ENCODE results near the gene SNUPN. TPM values are rescaled to one million over a fixed set of nuclear protein-coding genes. Genes with fewer than 3 reads are reported as not detected.

The SNUPN gene
- total and polyA plus RNA-seq, 2 of the 4 experiments (the other 2 are of a cell fraction), result 23.8 to 24.1 TPM

GRCh38 chr15:75636026-75636425 lies 10.5 kb upstream of the SNUPN start:
- Histone ChIP-seq H4K8ac (ENCODE audit: low read depth in 2 of 2, low read length in 2 of 2) (no peak overlapping the region), H4K5ac (ENCODE audit: low read depth, low read length) (no peak overlapping the region), H3K4me2 (ENCODE audit: low read depth, low read length) (no peak overlapping the region), H3K36me3 (ENCODE audit: control insufficient read depth, insufficient read depth, low read length) (no peaks in the 10 kb centered on the region), H3K14ac (replicated peaks; ENCODE audit: low read depth, low read length) (no peak overlapping the region), H3K9me3 (ENCODE audit: control insufficient read depth, insufficient read depth, low read length) (no peaks in the 10 kb centered on the region), H2AK9ac (replicated peaks; ENCODE audit: low read depth, low read length, poor library complexity) (no peak overlapping the region), H3K9me1 (ENCODE audit: insufficient read depth, low read length) (0 out of 2 replicates have a peak, but pooled peaks cover 4% of the 10 kb centered on the region), H3K56ac (ENCODE audit: extremely low read depth, insufficient read depth, low read length) (no peak overlapping the region), H3K27ac (ENCODE audit: insufficient read depth, low read length) (no peak overlapping the region), H3K18ac (ENCODE audit: low read depth, low read length) (no peak overlapping the region), H3K4ac (ENCODE audit: low read depth, low read length) (no peak overlapping the region), H3K9ac (ENCODE audit: low read depth, low read length) (no peak overlapping the region), H2BK15ac (ENCODE audit: low read depth, low read length) (no peak overlapping the region), H4K91ac (ENCODE audit: insufficient read depth, low read depth, low read length) (no peak overlapping the region), H2BK5ac (ENCODE audit: low read depth, low read length, poor library complexity, severe bottlenecking) (no peak overlapping the region), H3K23ac (ENCODE audit: low read depth, low read length) (no peak overlapping the region), H2AK5ac (ENCODE audit: low read depth, low read length) (no peak overlapping the region), H3K4me3 (ENCODE audit: insufficient read depth, low read depth, low read length) (no peak overlapping the region), H3K4me1 (ENCODE audit: control insufficient read depth, insufficient read depth, low read length) (peaks cover 4% of the 10 kb centered on the region; the same call in 1 of the 2 replicates), H4K20me1 (ENCODE audit: insufficient read depth, low read length) (peaks cover 24% of the 10 kb centered on the region), H3K79me1 (ENCODE audit: low read depth in 1 of 2, low read length in 2 of 2) (peaks cover 13 to 41% of the 10 kb centered on the region in 2 experiments), H2AFZ (replicated peaks; ENCODE audit: low read length, poor library complexity) (no peak overlapping the region), H2BK120ac (ENCODE audit: low read depth, low read length) (no peak overlapping the region), H3K27me3 (ENCODE audit: control insufficient read depth, insufficient read depth, low read length) (no peaks in the 10 kb centered on the region), H2BK20ac (ENCODE audit: low read depth, low read length) (no peak overlapping the region)
- intact Hi-C loops (cut with micrococcal nuclease) (loop anchor here (5.0 kb wide), 2 partner anchors 166 to 184 kb away; partner anchors contain the start of gene SIN3A), in situ Hi-C loops (cut with MboI; ENCODE audit: low sequenced_read_pairs) (loop anchor here (5.0 kb wide), 1 partner anchor 46 kb away; no protein-coding TSS in a partner anchor), dilution Hi-C loops (cut with HindIII; ENCODE audit: low sequenced_read_pairs, unreplicated experiment) (no loop called here)
- TF ChIP-seq FOS (IDR thresholded peaks at IDR 0.05; ENCODE audit: low read depth, low read length), result no peak
- TF ChIP-seq BHLHE40 (IDR thresholded peaks at IDR 0.05; ENCODE audit: low read depth, low read length), result no peak
- TF ChIP-seq USF2 (IDR thresholded peaks at IDR 0.05; ENCODE audit: low read depth, low read length), result no peak
- TF ChIP-seq MXI1 (IDR thresholded peaks at IDR 0.05; ENCODE audit: borderline replicate concordance, low read depth, low read length), result no peak
- TF ChIP-seq RCOR1 (IDR thresholded peaks at IDR 0.05; ENCODE audit: insufficient replicate concordance, low read length), result no peak
- no peak for TF ChIP-seq MAFK (IDR thresholded peaks at IDR 0.05; ENCODE audit: low read depth, low read length)
- no peak for TF ChIP-seq CEBPB (IDR thresholded peaks at IDR 0.05; ENCODE audit: low read depth, low read length)
- TF ChIP-seq CHD1 (IDR thresholded peaks at IDR 0.05; ENCODE audit: low read depth, low read length), result no peak
- no peak for TF ChIP-seq NFE2L2 (IDR thresholded peaks at IDR 0.05; ENCODE audit: low read depth, low read length)
- TF ChIP-seq POLR2A (IDR thresholded peaks at IDR 0.05; ENCODE audit: low read depth, low read length), result no peak
- TF ChIP-seq CTCF (conservative IDR thresholded peaks at IDR 0.05; ENCODE audit: low read depth, low read length), result no peak
- TF ChIP-seq SMC3 (IDR thresholded peaks at IDR 0.05; ENCODE audit: low read depth, low read length), result no peak
- TF ChIP-seq MAZ (IDR thresholded peaks at IDR 0.05; ENCODE audit: borderline replicate concordance, low read depth, low read length), result no peak
- no peak for TF ChIP-seq RAD21 (IDR thresholded peaks at IDR 0.05; ENCODE audit: low read length)
- no peak for TF ChIP-seq ELK1 (IDR thresholded peaks at IDR 0.05; ENCODE audit: borderline replicate concordance, low read depth, low read length)
- TF ChIP-seq RFX5 (IDR thresholded peaks at IDR 0.05; ENCODE audit: low read depth, low read length), result no peak
- ChIA-PET CTCF (interaction anchor here (0.5 kb wide), 1 partner anchor 105 kb away, joined by 10 read pairs; no protein-coding TSS in a partner anchor), POLR2A (ENCODE audit: unreplicated experiment) (interaction anchor here (0.6 kb wide), 1 partner anchor 10 kb away, joined by 3 read pairs; no protein-coding TSS in a partner anchor)
- ATAC-seq (ENCODE audit: low read depth), result no peak
- 100% methylated on average over 3 of the region's 6 CpGs; no CpG with 5 or more reads in 1 of the 2 experiments for WGBS, 2 experiments (ENCODE audit: extremely low coverage in 2 of 2, insufficient read length in 1 of 2)
- no TSS peak for BruUV-seq (replicated peaks)
- DNase-seq, result no peak
